Stimulated activated CD4-positive, alpha-beta T cell treated with anti-CD3 and anti-CD28 coated beads, Interleukin-1b, Interleukin-23, amount 100 ng/mL, for 24 hours (primary cell): ENCODE measurements around the gene NUMB.

Experiments
- DNase-seq, 4 experiments: peaks; one replicate each; pipeline ENCODE4 v3.0.0-alpha.2; 2020; ENCODE audit warnings: low read depth in 4 of 4, low spot score in 1 of 4

NUMB gene

DNA sequence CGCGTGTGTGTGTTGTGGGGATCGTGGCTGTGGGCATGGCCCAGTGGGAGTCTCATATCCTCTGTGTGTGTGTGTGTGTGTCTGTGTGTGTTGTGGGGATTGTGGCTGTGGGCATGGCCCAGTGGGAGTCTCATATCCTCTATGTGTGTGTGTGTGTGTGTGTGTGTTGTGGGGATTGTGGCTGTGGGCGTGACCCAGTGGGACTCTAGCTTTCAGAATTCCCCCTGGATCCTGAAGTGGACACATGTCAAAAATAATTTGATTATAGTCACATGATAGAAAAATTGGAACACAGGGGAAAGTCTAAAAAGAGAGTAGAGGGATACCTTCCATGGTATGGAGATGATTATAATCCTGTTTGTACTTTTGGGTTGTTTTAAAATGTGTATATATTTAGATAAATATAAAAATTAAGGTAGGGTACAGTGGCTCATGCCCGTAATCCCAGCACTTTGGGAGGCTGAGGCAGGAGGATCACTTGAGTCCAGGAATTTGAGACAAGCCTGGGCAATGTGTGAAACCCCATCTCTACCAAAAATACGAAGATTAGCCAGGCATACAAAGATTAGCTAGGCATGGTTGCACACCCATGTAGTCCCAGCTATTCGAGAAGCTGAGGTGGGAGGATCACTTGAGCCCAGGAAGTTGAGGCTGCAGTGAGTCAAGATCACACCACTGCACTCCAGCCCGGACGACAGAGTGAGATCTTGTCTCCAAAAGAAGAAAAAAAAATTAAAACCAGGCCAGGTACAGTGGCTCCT, 210.1 kb downstream of the NUMB start:
- DNase-seq: no peak

DNA sequence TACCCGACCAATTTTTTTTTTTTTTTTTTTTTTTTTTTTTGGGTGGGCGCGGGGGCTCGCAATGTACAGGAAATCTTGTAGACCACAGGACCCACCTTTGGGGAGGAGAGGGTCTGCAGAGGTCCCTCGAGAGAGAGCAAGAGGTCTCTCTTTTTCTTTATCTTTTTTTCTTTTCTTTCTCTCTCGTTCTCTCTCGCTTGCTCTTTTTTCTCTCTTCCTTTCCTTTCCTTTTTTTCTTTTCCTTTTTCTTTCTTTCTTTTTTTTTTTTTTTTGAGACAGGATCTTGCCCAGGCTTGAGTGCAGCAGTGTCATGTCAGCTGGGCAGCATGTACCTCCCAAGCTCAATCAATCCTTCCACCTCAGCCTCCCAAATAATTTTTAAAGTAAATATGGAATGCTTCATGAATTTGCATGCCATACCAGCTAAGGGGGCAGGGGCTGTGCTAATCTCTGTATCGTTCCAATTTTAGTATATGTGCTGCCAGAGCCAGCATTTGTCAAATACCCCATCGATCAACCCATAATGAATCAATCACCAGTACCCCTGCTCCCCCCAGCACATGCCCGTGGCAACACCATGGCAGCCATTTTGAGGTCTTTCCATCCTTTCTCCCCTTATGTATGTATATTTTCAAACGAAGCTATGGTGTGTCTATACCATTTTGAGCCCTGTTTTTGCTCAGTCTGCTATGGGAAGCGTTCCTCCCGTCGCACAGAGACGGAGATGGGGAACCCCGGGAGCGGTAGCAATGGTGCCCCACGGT, 211.8 kb downstream of the NUMB start:
- no peak for DNase-seq

DNA sequence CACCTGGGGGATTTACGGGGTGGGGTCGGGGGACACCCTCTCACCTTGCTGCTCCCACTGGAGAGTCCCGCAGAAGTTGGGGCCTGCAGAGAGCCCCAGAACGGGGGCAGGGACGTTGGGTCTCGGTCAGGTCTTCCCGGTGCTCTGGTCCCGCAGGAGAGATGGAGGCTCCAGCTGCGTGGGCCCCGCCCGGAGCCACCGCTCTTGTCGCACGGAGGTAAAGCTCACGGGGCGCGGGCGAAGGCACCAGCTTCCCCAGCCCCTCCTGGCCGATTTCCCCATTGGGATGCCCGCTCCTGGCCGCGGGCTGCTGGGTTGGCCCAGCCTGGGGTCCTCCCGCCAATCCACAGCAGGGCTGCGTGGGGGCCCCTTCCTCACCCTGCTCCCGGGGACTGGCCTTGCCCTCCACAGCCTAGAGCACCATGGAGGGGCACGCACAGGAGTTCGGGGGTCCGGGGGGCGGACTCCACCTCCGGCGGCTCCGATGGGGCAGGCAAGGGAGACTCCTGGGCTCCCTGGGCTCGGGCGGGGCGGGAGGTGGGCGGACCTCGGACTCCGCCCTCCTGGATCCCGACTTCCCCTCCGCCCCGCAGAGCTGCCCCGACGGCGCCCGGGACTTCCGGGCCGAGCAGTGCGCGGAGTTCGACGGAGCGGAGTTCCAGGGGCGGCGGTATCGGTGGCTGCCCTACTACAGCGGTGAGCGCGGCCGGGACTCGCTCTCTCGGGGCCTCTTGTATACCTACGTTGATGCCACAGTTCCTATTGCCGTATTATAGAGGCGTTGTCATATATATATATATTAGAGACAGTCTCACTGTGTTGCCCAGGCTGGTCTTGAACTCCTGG, 212.6 kb downstream of the NUMB start:
- peak in 2 of 4 experiments; percentile 17 to 40 for DNase-seq

DNA sequence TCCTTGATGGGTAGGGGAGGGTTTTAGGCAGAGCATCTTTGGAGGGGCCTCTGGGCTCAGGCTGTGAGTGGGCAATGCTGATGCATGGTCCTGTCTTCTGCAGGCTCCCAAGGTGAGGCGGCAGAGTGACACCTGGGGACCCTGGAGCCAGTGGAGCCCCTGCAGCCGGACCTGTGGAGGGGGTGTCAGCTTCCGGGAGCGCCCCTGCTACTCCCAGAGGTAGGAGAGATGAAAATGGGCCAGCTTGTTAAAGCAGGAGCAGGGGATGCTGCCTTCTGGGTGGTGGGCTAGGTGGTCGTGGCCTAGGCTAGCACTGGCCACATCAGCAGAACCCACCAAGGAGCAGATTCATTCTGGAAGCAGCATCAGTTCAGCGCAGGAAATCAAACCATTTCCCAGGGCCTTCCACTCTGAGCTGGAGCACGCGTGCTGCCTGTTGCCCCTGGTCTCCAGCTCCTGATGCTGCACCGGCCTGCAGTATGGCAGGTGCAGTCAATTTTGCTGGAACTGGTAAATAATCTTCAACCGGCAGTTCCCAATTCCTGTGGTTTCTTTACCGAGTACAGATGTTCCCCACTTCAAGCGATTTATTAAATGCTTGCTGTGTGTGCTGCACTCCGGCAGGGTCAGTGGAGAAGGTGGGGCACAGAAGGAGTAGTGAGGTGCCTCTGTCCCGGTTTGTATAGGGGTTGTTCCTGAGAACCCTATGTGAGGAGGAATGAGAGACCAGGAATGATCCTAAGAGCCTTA, 213.6 kb downstream of the NUMB start:
- no peak for DNase-seq

DNA sequence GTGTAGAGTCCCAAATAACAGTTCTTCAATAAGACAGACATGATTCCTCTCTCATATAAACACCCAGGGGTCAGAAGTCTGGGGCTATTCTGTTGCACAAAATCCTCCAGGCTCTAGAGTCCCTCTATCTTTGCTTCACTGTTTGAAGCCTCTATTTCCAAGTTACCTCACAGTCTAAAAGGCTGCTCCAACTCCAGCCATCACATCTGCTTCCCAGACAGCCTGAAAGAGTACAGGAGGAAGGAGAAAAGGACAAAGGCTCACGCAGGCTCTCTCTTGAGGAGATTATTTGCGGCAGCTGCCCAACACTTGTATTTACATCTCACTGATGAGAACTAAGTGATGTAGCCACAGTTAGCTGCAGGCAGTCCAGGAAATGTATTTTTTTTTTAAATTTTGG, 214.6 kb downstream of the NUMB start:
- DNase-seq: no peak

DNA sequence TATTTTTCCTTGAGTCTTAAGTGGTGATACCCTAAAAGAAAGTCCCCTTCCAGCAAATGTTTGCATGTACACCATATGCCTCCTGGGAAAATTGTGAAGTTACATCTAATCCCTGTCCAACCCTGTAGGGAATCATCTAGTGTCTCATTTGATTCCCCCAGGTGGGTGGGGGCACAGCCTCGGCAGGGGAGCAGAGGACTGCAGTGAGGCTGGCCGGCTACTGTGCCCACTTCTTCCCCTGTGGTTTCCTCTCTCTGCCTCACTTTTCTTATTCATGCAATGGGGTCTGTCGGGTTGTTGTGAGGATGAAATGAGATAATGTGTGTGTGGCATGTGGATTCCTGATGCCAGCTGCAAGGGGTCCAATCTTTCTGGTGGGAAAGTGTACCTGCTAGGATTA, 215.0 kb downstream of the NUMB start:
- DNase-seq: no peak

DNA sequence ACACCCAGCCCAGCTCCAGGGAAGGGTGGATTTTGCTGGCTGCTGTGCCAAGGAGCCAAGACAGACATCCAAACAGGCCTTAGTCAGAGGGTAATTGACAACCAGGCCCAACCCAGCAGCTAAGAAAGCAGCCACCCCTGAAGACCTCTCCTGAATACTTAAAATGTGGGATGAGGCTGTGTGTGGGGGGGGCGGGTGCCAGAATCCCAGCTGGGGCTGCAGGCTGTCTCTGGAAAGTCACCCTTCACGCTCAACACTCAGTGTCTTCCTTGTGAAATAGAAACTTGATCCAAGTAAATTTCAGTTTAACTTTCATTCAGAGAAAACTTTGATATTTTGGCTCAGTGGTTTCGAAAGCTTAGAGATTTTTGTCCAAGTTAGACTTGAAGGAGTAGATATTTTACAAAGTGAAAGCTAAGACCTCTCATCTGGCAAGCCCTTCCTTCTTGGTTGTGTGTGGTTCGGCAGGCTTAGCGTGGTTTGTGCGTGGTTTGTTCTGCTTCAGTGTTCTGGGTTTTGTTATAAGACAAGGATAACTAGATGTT, 215.9 kb downstream of the NUMB start:
- no peak for DNase-seq

DNA sequence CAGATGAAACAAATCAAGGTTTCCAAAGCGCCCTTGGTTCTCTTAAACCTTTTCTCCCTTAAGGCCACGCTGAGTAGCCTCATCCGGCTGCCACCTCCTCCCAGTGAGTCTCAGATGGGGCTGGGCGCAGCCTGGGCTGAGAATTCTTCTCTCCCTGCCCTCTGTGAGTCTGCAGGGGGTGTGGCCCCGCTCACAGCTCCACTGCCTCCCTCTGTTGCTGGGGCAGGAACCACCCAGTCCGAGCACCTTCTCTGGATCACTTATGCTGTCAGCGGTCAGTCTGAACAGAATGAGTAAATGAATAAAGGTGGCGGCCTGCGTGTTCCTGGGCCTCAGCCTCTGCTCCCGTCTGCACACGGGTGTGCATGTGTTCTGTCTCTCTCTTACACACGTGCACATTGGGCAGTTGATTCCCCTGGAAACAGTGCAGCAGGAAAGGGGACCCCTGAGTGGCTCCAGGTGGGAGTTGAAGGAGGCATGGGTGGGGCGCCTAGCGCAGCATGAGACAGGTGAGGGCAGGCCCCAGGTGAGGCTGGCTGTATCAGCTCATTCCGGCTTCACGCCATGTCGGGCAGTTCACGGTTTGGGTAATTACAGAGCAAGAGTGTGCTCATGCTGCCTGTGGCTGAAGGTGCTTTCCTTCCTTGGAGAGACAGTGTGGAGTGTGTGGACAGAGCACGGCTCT, 216.7 kb downstream of the NUMB start:
- no peak for DNase-seq

DNA sequence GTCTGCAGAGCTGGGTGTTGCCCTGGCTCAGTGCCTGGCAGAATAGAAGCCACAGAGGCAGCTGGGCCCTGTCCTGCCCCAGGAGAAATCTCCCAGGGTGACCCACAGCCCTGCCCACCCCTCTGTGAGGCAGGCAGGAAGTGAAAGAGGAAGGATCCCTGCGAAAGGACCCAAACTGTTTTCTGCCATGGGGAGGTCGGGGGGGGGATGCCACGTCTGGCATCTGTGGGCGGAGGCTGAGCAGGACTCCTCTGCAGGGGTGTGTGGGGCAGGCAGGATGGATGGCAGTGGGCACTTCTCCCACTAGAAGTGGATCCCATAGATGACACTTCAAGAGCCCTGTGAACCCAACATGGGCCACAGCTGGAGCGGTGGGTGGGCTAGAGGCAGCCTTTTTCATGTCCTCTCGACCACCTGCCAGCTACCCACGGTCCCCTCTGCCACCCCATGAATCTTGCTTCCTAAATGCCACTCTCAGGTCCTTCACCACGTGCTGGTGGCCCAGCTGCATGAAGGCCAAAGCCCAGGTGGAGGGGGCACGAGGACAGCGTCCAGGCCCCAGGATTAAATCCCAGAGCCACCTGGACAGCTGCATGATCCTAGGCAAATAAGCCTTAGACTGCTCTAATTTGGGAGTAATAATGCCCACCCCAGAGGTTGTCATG, 217.4 kb downstream of the NUMB start:
- DNase-seq: no peak

DNA sequence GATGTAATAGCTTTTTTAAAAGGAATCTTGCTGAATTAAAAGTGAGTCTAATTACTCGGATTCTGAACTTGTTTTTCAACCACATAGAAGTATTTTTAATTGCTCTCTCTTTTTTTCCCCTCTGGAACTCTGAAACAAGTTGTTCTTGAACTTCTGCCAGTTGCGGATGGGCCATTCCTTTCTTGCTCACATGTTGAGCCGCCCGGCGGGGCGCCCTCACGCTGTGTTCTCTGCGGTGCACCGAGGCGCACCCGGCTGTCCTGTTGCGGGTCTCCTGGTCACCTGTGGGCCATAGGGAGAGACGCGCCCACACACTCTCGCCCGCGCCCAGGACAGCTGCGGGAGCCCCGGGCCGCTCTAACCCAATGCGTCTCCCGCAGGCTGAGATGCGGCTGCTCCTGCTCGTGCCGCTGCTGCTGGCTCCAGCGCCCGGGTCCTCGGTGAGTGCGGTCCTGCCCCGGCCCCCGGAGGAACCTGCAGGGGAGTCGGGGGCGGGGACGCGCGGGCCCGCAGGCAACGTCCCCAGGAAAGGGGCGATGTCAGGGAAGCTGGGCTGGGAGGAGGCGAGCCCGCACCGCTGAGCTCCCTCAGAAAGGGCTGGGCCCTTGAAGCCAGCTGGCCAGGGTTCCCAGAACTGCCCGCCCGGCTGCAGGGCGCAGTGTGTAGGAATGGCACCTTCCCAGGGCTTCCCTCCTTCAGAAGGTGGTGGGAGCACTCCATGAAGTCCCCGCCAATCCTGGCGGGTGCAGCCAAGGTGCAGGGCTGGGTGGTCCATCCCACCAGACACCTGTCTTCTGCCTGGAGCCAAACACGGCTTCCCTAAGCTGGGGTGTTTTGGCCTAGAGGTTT, 218.7 kb downstream of the NUMB start:
- no peak for DNase-seq

DNA sequence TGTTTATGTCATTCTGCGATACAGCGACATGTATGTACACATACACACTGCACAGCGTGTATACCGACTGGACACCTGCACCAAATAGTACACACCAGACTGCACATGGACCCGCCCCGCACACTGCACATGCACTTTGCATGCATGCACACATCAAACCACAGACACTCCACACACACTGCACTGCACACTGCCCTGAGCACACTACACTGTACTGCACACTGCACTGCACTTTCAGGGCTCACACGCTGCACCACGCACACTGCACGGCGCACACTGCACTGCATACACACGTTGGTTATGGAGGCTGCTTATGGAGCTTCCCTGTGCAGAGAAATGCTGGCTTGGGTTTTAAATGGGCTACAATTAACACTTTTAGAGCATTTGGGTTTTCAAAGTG, 219.4 kb downstream of the NUMB start:
- DNase-seq: no peak

DNA sequence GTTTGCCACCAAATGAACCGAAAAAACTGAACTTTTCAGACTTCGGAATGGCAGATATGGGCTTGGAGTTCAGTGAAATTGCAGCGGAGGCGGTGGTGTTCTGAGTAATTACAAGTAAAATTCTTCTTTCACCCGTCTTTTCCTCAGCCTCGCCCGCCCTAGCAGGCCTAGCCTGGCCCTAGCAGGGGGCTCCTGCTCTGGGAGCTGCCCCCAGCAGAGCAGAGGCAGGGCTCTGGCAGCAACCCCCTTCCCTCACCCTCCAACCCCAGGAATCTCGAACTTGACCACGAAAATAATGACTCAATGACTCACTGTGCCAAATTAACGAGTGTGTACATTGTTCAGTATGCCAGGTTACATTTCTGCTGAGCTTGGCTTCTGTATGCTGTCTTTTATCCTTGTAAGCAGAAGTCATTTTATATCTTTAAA, 219.9 kb downstream of the NUMB start:
- no peak for DNase-seq

DNA sequence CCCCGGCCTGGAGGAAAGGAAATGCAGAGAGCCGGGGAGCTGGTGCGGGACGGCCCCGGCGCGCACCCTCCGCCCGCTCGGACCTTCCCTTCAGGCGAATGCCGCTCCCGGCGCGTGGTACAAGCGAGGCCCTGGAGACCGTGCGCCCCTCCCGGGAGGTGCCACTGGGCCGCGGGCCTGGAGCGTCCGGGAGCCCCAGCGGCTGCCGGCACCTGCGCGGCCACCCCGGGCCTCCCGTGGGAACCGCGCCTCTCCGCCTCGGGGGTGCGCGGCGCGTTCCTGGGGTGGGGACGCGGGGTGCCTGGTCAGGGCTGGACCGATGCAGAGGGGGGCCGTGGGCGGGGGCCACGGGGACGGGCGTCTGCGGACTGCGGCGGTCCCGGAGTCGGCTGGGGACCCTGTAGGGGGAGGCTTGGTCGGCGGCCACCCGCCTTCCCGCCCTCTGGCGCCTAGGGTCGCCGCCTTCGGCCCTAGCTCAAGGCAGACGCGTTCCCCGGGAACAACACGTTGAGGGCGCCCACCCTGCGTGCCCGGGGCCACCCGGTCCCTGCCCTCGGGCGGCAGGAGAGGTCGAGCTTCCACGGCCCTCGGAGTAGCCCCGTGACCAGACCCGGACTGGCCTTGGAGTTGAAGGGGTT, 220.4 kb downstream of the NUMB start:
- no peak for DNase-seq

DNA sequence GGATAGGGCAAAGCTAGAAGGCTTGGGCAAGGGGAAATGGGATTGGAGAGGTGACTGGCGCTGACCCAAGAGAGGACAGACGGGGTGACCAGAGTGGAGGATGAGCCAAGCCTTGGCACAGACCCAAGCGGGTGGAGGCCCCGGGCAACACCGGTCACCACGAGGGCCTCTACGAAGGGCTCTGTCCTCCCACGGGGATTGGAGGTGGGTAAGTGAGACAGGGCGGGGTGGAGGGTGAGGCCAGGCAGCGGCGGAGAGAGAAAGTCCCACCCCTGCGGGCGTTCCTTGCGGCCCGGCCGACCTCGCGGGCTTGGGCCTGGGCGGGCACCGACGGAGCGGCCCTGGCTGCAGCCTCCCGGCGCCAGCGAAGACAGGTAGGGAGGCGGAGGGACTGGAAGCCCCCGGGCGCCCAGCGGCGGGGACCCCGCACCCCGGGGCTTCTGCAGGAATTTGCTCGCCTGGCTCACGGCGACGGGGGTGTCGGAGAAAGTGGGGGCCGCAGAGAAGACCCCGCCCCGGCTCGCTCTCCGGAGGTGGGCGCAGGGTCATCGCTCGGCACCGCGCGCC, 221.0 kb downstream of the NUMB start, which contains the start of gene PAPLN:
Gene PAPLN, plus strand, starts transcription at position 288 of the 567 bp plus-strand sequence. CDS start 2,273 bp downstream, outside the sequence.
- DNase-seq: no peak

DNA sequence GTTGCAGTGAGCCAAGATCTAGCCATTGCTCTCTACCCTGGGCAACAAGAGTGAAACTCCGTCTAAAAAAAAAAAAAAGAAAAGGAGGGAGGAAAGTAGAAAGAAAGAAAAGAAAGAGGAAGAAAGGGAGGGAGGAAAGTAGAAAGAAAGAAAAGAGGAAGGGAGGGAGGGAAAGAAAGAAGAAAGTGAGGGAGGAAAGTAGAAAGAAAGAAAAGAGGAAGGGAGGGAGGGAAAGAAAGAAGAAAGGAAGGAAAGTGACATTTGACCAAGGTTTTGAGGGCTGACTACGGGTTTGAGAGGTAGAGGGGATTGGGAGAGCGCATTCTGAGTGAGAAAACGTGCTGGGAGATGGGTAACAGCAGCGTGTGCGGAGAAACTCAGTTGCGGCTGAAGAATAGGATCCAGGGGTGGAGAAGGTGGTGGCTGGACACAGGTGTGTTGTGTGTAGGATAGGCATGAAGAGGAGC, 221.6 kb downstream of the NUMB start:
- DNase-seq: no peak

DNA sequence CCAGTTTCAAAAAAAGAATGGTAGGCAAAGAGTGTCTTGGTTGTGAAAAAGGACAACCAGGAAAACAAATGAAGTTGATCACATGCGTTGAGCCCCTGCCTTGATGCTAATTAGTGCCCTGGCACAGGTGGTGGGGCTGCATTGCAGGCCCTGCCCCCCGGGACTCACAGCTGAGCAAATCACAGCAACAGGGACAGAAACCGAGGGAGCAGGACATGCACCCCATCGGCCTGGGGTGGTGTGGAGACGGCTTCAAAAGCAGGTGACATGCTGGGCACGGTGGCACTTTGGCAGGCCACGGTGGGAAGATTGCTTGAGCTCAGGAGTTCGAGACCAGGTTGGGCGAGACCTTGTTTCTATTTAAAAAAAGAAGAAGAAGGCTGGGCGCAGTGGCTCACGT, 222.2 kb downstream of the NUMB start:
- no peak for DNase-seq

DNA sequence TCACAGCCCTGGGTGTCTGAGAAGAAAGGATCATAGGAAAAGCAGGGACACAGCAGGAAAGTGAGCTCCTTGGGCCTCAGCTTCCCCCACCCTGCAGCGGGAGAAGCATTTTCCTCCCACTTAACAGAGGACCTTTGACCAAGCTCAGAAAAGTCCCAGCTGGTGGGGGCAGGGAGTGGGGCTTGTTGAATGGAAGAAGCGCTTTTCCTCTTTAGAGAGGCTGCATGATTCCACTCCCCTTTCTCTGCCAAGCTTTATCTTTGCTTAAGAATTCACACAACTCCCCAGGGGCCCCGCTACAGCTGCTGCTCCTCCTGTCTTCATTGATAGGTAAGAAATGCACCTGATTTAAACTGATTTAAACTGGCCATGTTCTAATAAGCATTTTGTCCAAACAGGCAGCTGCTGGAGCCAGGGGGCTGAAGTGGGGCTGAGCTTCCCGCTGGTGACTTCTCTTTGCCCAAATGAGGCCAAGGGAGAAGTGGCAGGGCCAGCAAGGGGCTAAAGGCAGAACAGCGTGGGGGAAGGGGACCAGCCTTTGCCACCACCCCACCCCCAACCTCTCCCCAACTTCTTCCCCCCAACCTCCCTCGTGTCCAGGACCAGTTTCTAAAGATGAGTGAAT, 222.7 kb downstream of the NUMB start:
- DNase-seq: no peak
